HepG2 (cell line): ENCODE data around the gene SSBP4. TPM values are rescaled to one million over a fixed set of nuclear protein-coding genes. Genes with fewer than 3 reads are reported as not detected.

ENCODE experiments used
- BORCS8-MEF2B ChIP-seq: sonication (generic); formaldehyde crosslinking; IDR thresholded peaks from 2 replicates; pipeline ENCODE4 v1.8.0; 2022; ENCODE audit warnings: mild to moderate bottlenecking, missing genetic modification reagents
- FOXA1 ChIP-seq, 2 experiments: fragments of 450-650 bp in 1 of 2; sonication (generic) in 1 of 2; formaldehyde crosslinking in 1 of 2; IDR thresholded peaks; 2 replicates each; pipeline versions ENCODE4 v1.4.0 to v1.6.1; 2016 to 2020; ENCODE audit warnings: missing genetic modification reagents in 1 of 2
- HNRNPL ChIP-seq: fragments of 200-400 bp; formaldehyde crosslinking; IDR thresholded peaks from 2 replicates; pipeline ENCODE4 v1.6.1; 2017; ENCODE audit warnings: mild to moderate bottlenecking, low read depth, low read length
- KDM5A ChIP-seq: fragments of 200-600 bp; sonication (generic); IDR thresholded peaks from 2 replicates; pipeline ENCODE4 v1.7.0; 2018; ENCODE audit warnings: antibody characterized with exemption, mild to moderate bottlenecking, low read length, borderline replicate concordance
- MAFK ChIP-seq, 2 experiments: IDR thresholded peaks in 1 of 2; conservative IDR thresholded peaks in 1 of 2; 2 replicates each; pipeline ENCODE4 v1.6.1; 2011; ENCODE audit warnings: improper control_type of control experiment in 2 of 2, low read length in 2 of 2
- NFE2L2 ChIP-seq: fragments of 150-350 bp; IDR thresholded peaks from 2 replicates; pipeline ENCODE4 v1.6.1; 2014; ENCODE audit warnings: low read length
- PAWR ChIP-seq: sonication (generic); formaldehyde crosslinking; IDR thresholded peaks from 2 replicates; pipeline ENCODE4 v1.4.0; 2020; ENCODE audit warnings: missing genetic modification reagents, mild to moderate bottlenecking, borderline replicate concordance
- PHF5A ChIP-seq: IDR thresholded peaks from one replicate; pipeline ENCODE4 v1.6.1; 2018; ENCODE audit warnings: low read depth, missing genetic modification reagents; ENCODE audit not compliant: unreplicated experiment
- SIN3B ChIP-seq: fragments of 150-350 bp; IDR thresholded peaks from 2 replicates; pipeline ENCODE4 v1.6.1; 2014; ENCODE audit warnings: low read length
- SMARCE1 ChIP-seq: fragments of 450-650 bp; IDR thresholded peaks from 2 replicates; pipeline ENCODE4 v1.6.1; 2017; ENCODE audit warnings: borderline replicate concordance
- TARDBP ChIP-seq: sonication (generic); formaldehyde crosslinking; IDR thresholded peaks from 2 replicates; pipeline ENCODE4 v1.8.0; 2022; ENCODE audit warnings: mild to moderate bottlenecking, missing genetic modification reagents
- ZNF235 ChIP-seq: sonication (generic); formaldehyde crosslinking; IDR thresholded peaks from 2 replicates; pipeline ENCODE4 v1.8.1; 2023; ENCODE audit warnings: mild to moderate bottlenecking, missing genetic modification reagents, borderline replicate concordance
- ZNF318 ChIP-seq: sonication (generic); formaldehyde crosslinking; IDR thresholded peaks from 2 replicates; pipeline ENCODE4 v1.4.0; 2020; ENCODE audit warnings: mild to moderate bottlenecking, missing genetic modification reagents
- ZNF432 ChIP-seq: sonication (generic); formaldehyde crosslinking; IDR thresholded peaks from 2 replicates; pipeline ENCODE4 v1.5.0; 2020; ENCODE audit warnings: missing genetic modification reagents, mild to moderate bottlenecking, borderline replicate concordance
- ZNF670 ChIP-seq: sonication (generic); formaldehyde crosslinking; IDR thresholded peaks from 2 replicates; pipeline ENCODE4 v1.8.0; 2022; ENCODE audit warnings: mild to moderate bottlenecking, missing genetic modification reagents, borderline replicate concordance
- ZNF691 ChIP-seq: sonication (generic); formaldehyde crosslinking; IDR thresholded peaks from 2 replicates; pipeline ENCODE4 v1.4.0; 2020; ENCODE audit warnings: missing genetic modification reagents, low read depth, mild to moderate bottlenecking, borderline replicate concordance
- ZSCAN25 ChIP-seq: sonication (generic); formaldehyde crosslinking; IDR thresholded peaks from 2 replicates; pipeline ENCODE4 v1.8.0; 2022; ENCODE audit warnings: mild to moderate bottlenecking, missing genetic modification reagents
- ZSCAN30 ChIP-seq: sonication (generic); formaldehyde crosslinking; IDR thresholded peaks from 2 replicates; pipeline ENCODE4 v1.5.0; 2020; ENCODE audit warnings: mild to moderate bottlenecking, missing genetic modification reagents
- ZSCAN5A ChIP-seq: sonication (generic); formaldehyde crosslinking; IDR thresholded peaks from 2 replicates; pipeline ENCODE4 v1.8.0; 2022; ENCODE audit warnings: mild to moderate bottlenecking, missing genetic modification reagents, borderline replicate concordance
- polyA plus RNA-seq, 8 experiments: library from polyadenylated mRNA; depleted of rRNA in 3 of 8; stranded (reverse) in 7 of 8; unstranded in 1 of 8; fragments of >200 nt; fragmentation: Illumina TruSeq in 4 of 8; extraction: Trizol in 4 of 8; gene quantifications; 2 replicates each; pipeline versions ENCODE4 v1.2.1 to v1.2.3, GENCODE V29; 2011 to 2016; ENCODE audit warnings: low read depth in 4 of 8, missing spikeins in 1 of 8, mixed read lengths in 1 of 8; ENCODE audit not compliant: insufficient read depth in 1 of 8
- total RNA-seq, 5 experiments: library from RNA; depleted of rRNA; stranded (reverse); fragments of >200 nt; fragmentation: Illumina TruSeq; extraction: Trizol; gene quantifications; 2 replicates each; pipeline ENCODE4 v1.2.3, GENCODE V29; 2016; ENCODE audit warnings: low read depth in 1 of 5

The SSBP4 gene
- total and polyA plus RNA-seq, 2 of the 13 experiments (the other 11 are each of a cell fraction or from before 2014, with no cell fraction given), result 20.8 to 39.5 TPM

GRCh38 chr19:18396471-18397241 lies 22.5 kb upstream of the SSBP4 start (continued):
- TF ChIP-seq ZNF318 (CRISPR knock-in tag) (0 out of 2 replicates have a peak, but pooled peaks have one; percentile 59), BORCS8-MEF2B (CRISPR knock-in tag) (peak; percentile 54; the same call in 1 of the 2 replicates), MAFK (conservative IDR thresholded peaks at IDR 0.05 in 1 of 2, IDR thresholded peaks at IDR 0.05 in 1 of 2; ENCODE audit: low read length in 2 of 2) (no peak), FOXA1 (IDR thresholded peaks at IDR 0.05) (no peak), FOXA1 (CRISPR knock-in tag; IDR thresholded peaks at IDR 0.05) (no peak), TARDBP (CRISPR knock-in tag) (peak; percentile 55; the same call in 1 of the 2 replicates), ZNF691 (no peak), ZNF670 (CRISPR knock-in tag) (no peak), SIN3B (no peak), HNRNPL (peak; percentile 91), ZNF235 (CRISPR knock-in tag) (no peak), KDM5A (no peak), ZSCAN25 (CRISPR knock-in tag) (0 out of 2 replicates have a peak, but pooled peaks have one; percentile 28), ZNF432 (no peak), ZSCAN30 (no peak), PAWR (CRISPR knock-in tag) (no peak), PHF5A (CRISPR knock-in tag) (no peak), ZSCAN5A (CRISPR knock-in tag) (no peak), SMARCE1 (no peak), NFE2L2 (no peak)
